ENCODE data around the gene NSD1.

Gene NSD1

GRCh38 chr5:177265395-177265794, 131.8 kb downstream of the NSD1 start:
- TF ChIP-seq CTCF (IDR thresholded peaks at IDR 0.05; ENCODE audit: low read depth, low read length): no peak
- in situ Hi-C loops (cut with HindIII; ENCODE audit: low sequenced_read_pairs): no loop called here
- H3K4me3 ChIP-seq (ENCODE audit: low read depth, low read length): no peak overlapping the region

GRCh38 chr5:177269232-177269895, 135.8 kb downstream of the NSD1 start:
- H3K4me3 ChIP-seq (ENCODE audit: low read depth, low read length): no peak overlapping the region
- no peak for TF ChIP-seq CTCF (IDR thresholded peaks at IDR 0.05; ENCODE audit: low read depth, low read length)
- in situ Hi-C loops (cut with HindIII; ENCODE audit: low sequenced_read_pairs): no loop called here
- DNase-seq (ENCODE audit: low read depth, low spot score): no peak

More at GRCh38 chr5:177265395-177265794, 131.8 kb downstream of the NSD1 start:
- DNase-seq (ENCODE audit: low read depth, low spot score): no peak

GRCh38 chr5:177269976-177270375, 136.4 kb downstream of the NSD1 start:
- no peak for DNase-seq (ENCODE audit: low read depth, low spot score)
- no peak for TF ChIP-seq CTCF (IDR thresholded peaks at IDR 0.05; ENCODE audit: low read depth, low read length)
- no peak overlapping the region for H3K4me3 ChIP-seq (ENCODE audit: low read depth, low read length)
- in situ Hi-C loops (cut with HindIII; ENCODE audit: low sequenced_read_pairs): no loop called here

GRCh38 chr5:177270653-177271052, 137.1 kb downstream of the NSD1 start:
- no peak for TF ChIP-seq CTCF (IDR thresholded peaks at IDR 0.05; ENCODE audit: low read depth, low read length)
- in situ Hi-C loops (cut with HindIII; ENCODE audit: low sequenced_read_pairs): no loop called here
- no peak overlapping the region for H3K4me3 ChIP-seq (ENCODE audit: low read depth, low read length)
- no peak for DNase-seq (ENCODE audit: low read depth, low spot score)

GRCh38 chr5:177271113-177271512, 137.5 kb downstream of the NSD1 start:
- no peak for DNase-seq (ENCODE audit: low read depth, low spot score)
- H3K4me3 ChIP-seq (ENCODE audit: low read depth, low read length): no peak overlapping the region
- TF ChIP-seq CTCF (IDR thresholded peaks at IDR 0.05; ENCODE audit: low read depth, low read length): no peak
- in situ Hi-C loops (cut with HindIII; ENCODE audit: low sequenced_read_pairs): no loop called here

- in situ Hi-C loops (cut with HindIII; ENCODE audit: low sequenced_read_pairs): no loop called here
Observed at GRCh38 chr5:177275883-177276282, 142.3 kb downstream of the NSD1 start.

More at GRCh38 chr5:177275883-177276282, 142.3 kb downstream of the NSD1 start:
- no peak for TF ChIP-seq CTCF (IDR thresholded peaks at IDR 0.05; ENCODE audit: low read depth, low read length)
- DNase-seq (ENCODE audit: low read depth, low spot score): no peak
- no peak overlapping the region for H3K4me3 ChIP-seq (ENCODE audit: low read depth, low read length)

Measured in astrocyte of the spinal cord (primary cell).